Peyer's patch (tissue), 4 donors: ENCODE data around the gene ZNF764.

Experiments used
- CTCF ChIP-seq, 6 experiments: fragments of 450-650 bp in 4 of 6; fragments of 200-600 bp in 2 of 6; sonication (generic) in 1 of 6; IDR thresholded peaks; one replicate each; pipeline ENCODE4 v1.5.1; 2017 to 2019; ENCODE audit warnings: antibody characterized with exemption in 6 of 6, mild to moderate bottlenecking in 3 of 6, moderate library complexity in 1 of 6
- POLR2A ChIP-seq, 2 donors: fragments of 450-650 bp; IDR thresholded peaks; one replicate each; pipeline ENCODE4 v1.5.1; 2017; ENCODE audit warnings: antibody characterized with exemption in 2 of 2, mild to moderate bottlenecking in 2 of 2, moderate library complexity in 2 of 2

- no peak for TF ChIP-seq CTCF (IDR thresholded peaks at IDR 0.05)
- TF ChIP-seq POLR2A (IDR thresholded peaks at IDR 0.05), result no peak
Observed at GRCh38 chr16:30519120-30520049, 38.8 kb downstream of the ZNF764 start.
